Erythroblast (primary cell): ENCODE results near the gene EIF4G1.

Experiments
- GATA1 ChIP-seq: IDR thresholded peaks from 2 replicates; pipeline ENCODE4 v1.6.1; 2011; ENCODE audit warnings: low read depth, mild to moderate bottlenecking, control low read depth, low read length, moderate library complexity
- POLR2A ChIP-seq: IDR thresholded peaks from 2 replicates; pipeline ENCODE4 v1.6.1; 2011; ENCODE audit warnings: mild to moderate bottlenecking, low read length

DNA sequence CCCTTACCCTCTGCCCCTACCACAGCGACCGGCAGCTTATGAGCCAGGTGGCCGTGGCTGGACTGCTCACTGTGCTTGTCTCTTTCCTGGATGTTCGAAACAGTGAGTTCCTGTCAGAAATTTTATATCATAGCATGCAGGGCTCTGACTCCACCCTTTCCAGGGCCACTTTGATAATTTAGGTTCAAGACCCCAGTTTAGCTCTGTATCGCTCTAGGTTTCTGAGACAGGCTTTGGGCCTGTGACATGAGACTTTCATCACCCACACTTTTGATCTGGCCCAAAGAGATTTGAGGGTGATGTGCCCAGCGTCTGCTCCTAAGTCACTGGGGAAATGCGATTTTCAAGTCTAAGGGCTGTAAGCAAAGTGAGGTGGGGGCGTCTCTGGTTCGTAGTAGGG is 6.5 kb upstream of the EIF4G1 start:
- TF ChIP-seq POLR2A: no peak
- no peak for TF ChIP-seq GATA1
